Activated CD4-positive, alpha-beta T cell treated with anti-CD3 and anti-CD28 coated beads, Interleukin-2, amount 10 ng/mL, durations not matched to agents 7 days and 5 days (primary cell): ENCODE results near the gene CKM. TPM values are rescaled to one million over a fixed set of nuclear protein-coding genes. Genes with fewer than 3 reads are reported as not detected.

Experiments used
- CTCF ChIA-PET: fragments of 350-600 bp; sonication (Branson Sonifier 250); formaldehyde crosslinking; loops from one replicate; lab custom pipeline; 2021; ENCODE audit warnings: antibody characterized with exemption; lab: Charles Lee
- POLR2A ChIA-PET: fragments of 350-600 bp; sonication (Branson Sonifier 250); formaldehyde crosslinking; loops from one replicate; lab custom pipeline; 2021; ENCODE audit warnings: antibody characterized with exemption; lab: Charles Lee
- DNase-seq: peaks from one replicate; pipeline ENCODE4 v3.0.0-alpha.2; 2020
- H3K27ac Mint-ChIP-seq: one replicate; pipeline ENCODE4 v1.8.0; 2021; ENCODE audit warnings: mild to moderate bottlenecking, moderate library complexity, mixed read lengths
- H3K27me3 Mint-ChIP-seq: one replicate; pipeline ENCODE4 v1.8.0; 2021; ENCODE audit warnings: mixed read lengths
- H3K36me3 Mint-ChIP-seq: one replicate; pipeline ENCODE4 v1.8.0; 2021; ENCODE audit warnings: low read depth, mixed read lengths
- H3K4me1 Mint-ChIP-seq: one replicate; pipeline ENCODE4 v1.8.0; 2021; ENCODE audit warnings: mixed read lengths
- H3K4me3 Mint-ChIP-seq: one replicate; pipeline ENCODE4 v1.8.0; 2021; ENCODE audit warnings: mild to moderate bottlenecking, moderate library complexity, mixed read lengths
- H3K9me3 Mint-ChIP-seq: one replicate; pipeline ENCODE4 v1.8.0; 2021; ENCODE audit warnings: mixed read lengths
- total RNA-seq, 2 experiments: library from RNA; stranded (reverse); gene quantifications; one replicate each; pipeline ENCODE4 v1.2.3, GENCODE V29; 2021

Gene CKM
- total RNA-seq, 2 experiments from 2014 or later = not detected

- no peak for DNase-seq
- no peaks in the 10 kb centered on the region for H3K9me3 Mint-ChIP-seq
- H3K27ac Mint-ChIP-seq = no peak overlapping the region
- no peaks in the 10 kb centered on the region for H3K36me3 Mint-ChIP-seq
- H3K4me3 Mint-ChIP-seq = no peak overlapping the region
- ChIA-PET CTCF (no interaction called here), POLR2A (no interaction called here)
- H3K27me3 Mint-ChIP-seq = no peaks in the 10 kb centered on the region
- H3K4me1 Mint-ChIP-seq = no peaks in the 10 kb centered on the region
These were observed 57.3 kb downstream of the CKM start for GRCh38 chr19:45265375-45265774.

GRCh38 chr19:45264781-45265317, 57.8 kb downstream of the CKM start:
- H3K4me1 Mint-ChIP-seq = no peaks in the 10 kb centered on the region
- H3K27ac Mint-ChIP-seq = no peak overlapping the region
- POLR2A ChIA-PET = no interaction called here

GRCh38 chr19:45263013-45263412, 59.7 kb downstream of the CKM start:
- H3K36me3 Mint-ChIP-seq = no peaks in the 10 kb centered on the region
- CTCF ChIA-PET = interaction anchor here (1.3 to 1.7 kb wide), 2 partner anchors 10 to 13 kb away, joined by 3 read pairs; no protein-coding TSS in a partner anchor
- H3K9me3 Mint-ChIP-seq = no peaks in the 10 kb centered on the region
- no peaks in the 10 kb centered on the region for H3K27me3 Mint-ChIP-seq
- H3K4me1 Mint-ChIP-seq = no peaks in the 10 kb centered on the region
- no peak overlapping the region for H3K4me3 Mint-ChIP-seq
- POLR2A ChIA-PET = no interaction called here
- no peak overlapping the region for H3K27ac Mint-ChIP-seq
- DNase-seq = no peak

More at GRCh38 chr19:45264781-45265317, 57.8 kb downstream of the CKM start:
- CTCF ChIA-PET = interaction anchor here (1.7 kb wide), 1 partner anchor 11 kb away, joined by 3 read pairs; no protein-coding TSS in a partner anchor
- H3K9me3 Mint-ChIP-seq = no peaks in the 10 kb centered on the region
- DNase-seq = no peak
- H3K36me3 Mint-ChIP-seq = no peaks in the 10 kb centered on the region
- H3K27me3 Mint-ChIP-seq = no peaks in the 10 kb centered on the region
- no peak overlapping the region for H3K4me3 Mint-ChIP-seq

- H3K4me1 Mint-ChIP-seq = no peaks in the 10 kb centered on the region
- no peak overlapping the region for H3K27ac Mint-ChIP-seq
- POLR2A ChIA-PET = no interaction called here
- CTCF ChIA-PET = interaction anchor here (0.6 to 1.3 kb wide), 2 partner anchors 13 to 21 kb away, joined by 3 read pairs; no protein-coding TSS in a partner anchor
- no peaks in the 10 kb centered on the region for H3K9me3 Mint-ChIP-seq
- DNase-seq = no peak
- H3K36me3 Mint-ChIP-seq = no peaks in the 10 kb centered on the region
- H3K27me3 Mint-ChIP-seq = no peaks in the 10 kb centered on the region
- H3K4me3 Mint-ChIP-seq = no peak overlapping the region
These were observed 60.1 kb downstream of the CKM start for GRCh38 chr19:45262570-45262969.

- no peak for DNase-seq
- no peaks in the 10 kb centered on the region for H3K9me3 Mint-ChIP-seq
- no peak overlapping the region for H3K4me3 Mint-ChIP-seq
- H3K27me3 Mint-ChIP-seq = no peaks in the 10 kb centered on the region
- peaks cover 4% of the 10 kb centered on the region for H3K4me1 Mint-ChIP-seq
- ChIA-PET CTCF (interaction anchor here (1.2 kb wide), 1 partner anchor 23 kb away, joined by 3 read pairs; no protein-coding TSS in a partner anchor), POLR2A (no interaction called here)
- H3K36me3 Mint-ChIP-seq = no peaks in the 10 kb centered on the region
- no peak overlapping the region for H3K27ac Mint-ChIP-seq
These were observed 63.8 kb downstream of the CKM start for GRCh38 chr19:45258862-45259261.

GRCh38 chr19:45256836-45257235, 65.8 kb downstream of the CKM start:
- Mint-ChIP-seq H3K27ac (no peak overlapping the region), H3K4me1 (peaks cover 23% of the 10 kb centered on the region), H3K36me3 (no peaks in the 10 kb centered on the region), H3K27me3 (no peaks in the 10 kb centered on the region), H3K4me3 (no peak overlapping the region), H3K9me3 (no peaks in the 10 kb centered on the region)
- ChIA-PET POLR2A (no interaction called here), CTCF (interaction anchor here (1.2 kb wide), 1 partner anchor 16 kb away, joined by 4 read pairs; no protein-coding TSS in a partner anchor)
- no peak for DNase-seq

Other genes starting within 250 kb of the CKM start
- 1 to 10 TPM; 4.0 to 4.1 TPM for gene ZNF296, start 246.4 kb downstream of the CKM start, total RNA-seq
- 10 to 100 TPM; 27.1 to 30.0 TPM for gene GEMIN7, start 243.6 kb downstream of the CKM start, total RNA-seq
- 10 to 100 TPM; 21.1 to 21.7 TPM for gene PPP1R37, start 229.7 kb downstream of the CKM start, total RNA-seq
- gene NKPD1, start 161.9 kb downstream of the CKM start, total RNA-seq = under 1 TPM in 1 of 2 experiments, not detected in 1; 0.17 TPM
- 10 to 100 TPM; 55.1 to 64.2 TPM for gene TRAPPC6A, start 144.6 kb downstream of the CKM start, total RNA-seq
- gene BLOC1S3, start 144.1 kb downstream of the CKM start, total RNA-seq = 10 to 100 TPM; 15.3 to 19.7 TPM
- not detected for gene EXOC3L2, start 77.5 kb downstream of the CKM start, total RNA-seq
- gene MARK4, start 71.6 kb downstream of the CKM start, total RNA-seq = 10 to 100 TPM; 19.5 to 19.6 TPM
- not detected for gene KLC3, start 17.9 kb upstream of the CKM start, total RNA-seq
- 10 to 100 TPM; 17.3 to 21.4 TPM for gene ERCC2, start 47.7 kb upstream of the CKM start, total RNA-seq
- 10 to 100 TPM; 15.5 to 17.7 TPM for gene PPP1R13L, start 82.2 kb upstream of the CKM start, total RNA-seq
- 1 to 10 TPM; 7.0 to 7.4 TPM for gene POLR1G, start 83.8 kb upstream of the CKM start, total RNA-seq
- 10 to 100 TPM; 59.9 to 66.1 TPM for gene ERCC1, start 101.0 kb upstream of the CKM start, total RNA-seq
- gene FOSB, start 145.1 kb upstream of the CKM start, total RNA-seq = 10 to 100 TPM; 36.0 to 43.9 TPM
- 1 to 10 TPM; 1.8 to 2.0 TPM for gene RTN2, start 174.2 kb upstream of the CKM start, total RNA-seq
- gene PPM1N, start 175.6 kb upstream of the CKM start, total RNA-seq = 1 to 10 TPM in 1 of 2 experiments, under 1 TPM in 1; 0.82 to 1.1 TPM
- gene VASP, start 184.6 kb upstream of the CKM start, total RNA-seq = 100 to 1,000 TPM; 143 to 157 TPM